Liver (tissue), 9 donors: ENCODE data around the gene KANK3. TPM values are rescaled to one million over a fixed set of nuclear protein-coding genes. Genes with fewer than 3 reads are reported as not detected.

Experiments
- DNase-seq: peaks from one replicate; pipeline ENCODE4 v3.0.0-alpha.2; 2017; ENCODE audit warnings: low spot score
- H3K27ac ChIP-seq, 2 donors: one replicate each; pipeline ENCODE4 v1.7.0; 2013; ENCODE audit warnings: inconsistent platforms in 2 of 2, low read length in 2 of 2, control low read depth in 1 of 2, low read depth in 1 of 2, mild to moderate bottlenecking in 1 of 2
- H3K27me3 ChIP-seq, 4 donors: one replicate each; pipeline versions ENCODE4 v1.6.1 to v1.7.0; 2013; ENCODE audit warnings: low read length in 3 of 4, inconsistent platforms in 1 of 4, mild to moderate bottlenecking in 1 of 4, moderate library complexity in 1 of 4; ENCODE audit not compliant: control insufficient read depth in 4 of 4, insufficient read depth in 4 of 4
- H3K36me3 ChIP-seq, 4 donors: one replicate each; pipeline versions ENCODE4 v1.6.1 to v1.7.0; 2013; ENCODE audit warnings: low read length in 3 of 4, mild to moderate bottlenecking in 3 of 4, low read depth in 1 of 4, moderate library complexity in 1 of 4; ENCODE audit not compliant: control insufficient read depth in 4 of 4, insufficient read depth in 3 of 4
- H3K4me1 ChIP-seq, 4 donors: one replicate each; pipeline versions ENCODE4 v1.6.1 to v1.7.0; 2013; ENCODE audit warnings: low read length in 3 of 4, mild to moderate bottlenecking in 3 of 4, moderate library complexity in 1 of 4; ENCODE audit not compliant: control insufficient read depth in 4 of 4, insufficient read depth in 4 of 4
- H3K4me3 ChIP-seq, 3 donors: one replicate each; pipeline versions ENCODE4 v1.6.1 to v1.7.0; 2013; ENCODE audit warnings: low read length in 3 of 3, control low read depth in 1 of 3, low read depth in 1 of 3, mild to moderate bottlenecking in 1 of 3
- H3K9ac ChIP-seq, 2 donors: one replicate each; pipeline ENCODE4 v1.7.0; 2013; ENCODE audit warnings: low read length in 2 of 2, mild to moderate bottlenecking in 2 of 2, moderate library complexity in 2 of 2, control low read depth in 1 of 2, low read depth in 1 of 2
- H3K9me3 ChIP-seq, 4 donors: one replicate each; pipeline versions ENCODE4 v1.6.1 to v1.7.0; 2013; ENCODE audit warnings: low read length in 3 of 4; ENCODE audit not compliant: control insufficient read depth in 4 of 4
- ATF3 ChIP-seq: IDR thresholded peaks from 2 replicates; pipeline ENCODE4 v1.6.1; 2016; ENCODE audit warnings: antibody characterized with exemption
- EGR1 ChIP-seq, 2 donors: IDR thresholded peaks; 2 replicates each; pipeline ENCODE4 v1.6.1; 2016 to 2018; ENCODE audit warnings: antibody characterized with exemption in 2 of 2, low read depth in 2 of 2
- FOXA1 ChIP-seq: IDR thresholded peaks from 2 replicates; pipeline ENCODE4 v1.6.1; 2016; ENCODE audit warnings: antibody characterized with exemption
- FOXA2 ChIP-seq: IDR thresholded peaks from 2 replicates; pipeline ENCODE4 v1.6.1; 2016; ENCODE audit warnings: antibody characterized with exemption
- GABPA ChIP-seq, 2 donors: IDR thresholded peaks in 1 of 2; conservative IDR thresholded peaks in 1 of 2; 2 replicates each; pipeline ENCODE4 v1.6.1; 2016; ENCODE audit warnings: antibody characterized with exemption in 2 of 2, mild to moderate bottlenecking in 1 of 2, moderate library complexity in 1 of 2
- HNF4A ChIP-seq, 2 donors: conservative IDR thresholded peaks; 2 replicates each; pipeline ENCODE4 v1.6.1; 2016; ENCODE audit warnings: antibody characterized with exemption in 2 of 2, mild to moderate bottlenecking in 2 of 2
- HNF4G ChIP-seq: IDR thresholded peaks from 2 replicates; pipeline ENCODE4 v1.6.1; 2016; ENCODE audit warnings: antibody characterized with exemption
- JUND ChIP-seq, 2 donors: IDR thresholded peaks; 2 replicates each; pipeline ENCODE4 v1.6.1; 2016; ENCODE audit warnings: antibody characterized with exemption in 2 of 2
- NR2F2 ChIP-seq: IDR thresholded peaks from 2 replicates; pipeline ENCODE4 v1.6.1; 2016; ENCODE audit warnings: antibody characterized with exemption
- RAD21 ChIP-seq, 2 donors: IDR thresholded peaks; 2 replicates each; pipeline ENCODE4 v1.6.1; 2016; ENCODE audit warnings: antibody characterized with exemption in 2 of 2, mild to moderate bottlenecking in 2 of 2
- REST ChIP-seq: IDR thresholded peaks from 2 replicates; pipeline ENCODE4 v1.6.1; 2016; ENCODE audit warnings: antibody characterized with exemption, mild to moderate bottlenecking
- RXRA ChIP-seq, 2 donors: IDR thresholded peaks; 2 replicates each; pipeline ENCODE4 v1.6.1; 2017 to 2018; ENCODE audit warnings: antibody characterized with exemption in 2 of 2, mild to moderate bottlenecking in 1 of 2
- SP1 ChIP-seq: IDR thresholded peaks from 2 replicates; pipeline ENCODE4 v1.6.1; 2018; ENCODE audit warnings: antibody characterized with exemption, mild to moderate bottlenecking
- TAF1 ChIP-seq: conservative IDR thresholded peaks from 2 replicates; pipeline ENCODE4 v1.6.1; 2016; ENCODE audit warnings: antibody characterized with exemption, mild to moderate bottlenecking
- YY1 ChIP-seq: IDR thresholded peaks from 2 replicates; pipeline ENCODE4 v1.6.1; 2016; ENCODE audit warnings: antibody characterized with exemption, mild to moderate bottlenecking
- ZBTB33 ChIP-seq: IDR thresholded peaks from 2 replicates; pipeline ENCODE4 v1.6.1; 2016; ENCODE audit warnings: antibody characterized with exemption
- WGBS: extraction: QIAGEN DNeasy Blood & Tissue Kit; methylation state at CpG from one replicate; pipeline ENCODE4 v1.1.7; 2013; 5-methylcytosine and 5-hydroxymethylcytosine counted together
- polyA plus RNA-seq, 2 donors: library from polyadenylated mRNA; stranded (reverse) in 1 of 2; unstranded in 1 of 2; fragments of 200-250 nt in 1 of 2; fragments of >200 nt in 1 of 2; fragmentation: Nextera tagmentation in 1 of 2; extraction: Ambion mirVana in 1 of 2; gene quantifications; one replicate each; pipeline versions ENCODE4 v1.2.1 to v1.2.3, GENCODE V29; 2013 to 2015
- total RNA-seq, 2 donors: library from RNA; depleted of rRNA; stranded (reverse); fragments of >200 nt; gene quantifications; one replicate each; pipeline ENCODE4 v1.2.3, GENCODE V29; 2014
- TF ChIP-seq, protein P1 (sequence below): fragments of 150-350 bp; IDR thresholded peaks from 2 replicates; pipeline ENCODE4 v1.5.1; 2017; ENCODE audit warnings: improper control_type of control experiment, low read depth, low read length; ENCODE audit not compliant: missing input control
- TF ChIP-seq, protein P2 (sequence below): IDR thresholded peaks from 2 replicates; pipeline ENCODE4 v1.6.1; 2016; ENCODE audit warnings: antibody characterized with exemption
- donor health status: healthy.
- donor health status: healthy.
- donor health status: healthy.
- donor health status: healthy.
- donor health status: healthy.

The KANK3 gene
- total and polyA plus RNA-seq, 4 donors: 0.44 to 4.5 (median 3.4) TPM

GRCh38 chr19:8338835-8339234 lies 4.2 kb downstream of the KANK3 start:
- Histone ChIP-seq H3K9me3 (no peaks in the 10 kb centered on the region), H3K9ac (no peak overlapping the region), H3K27ac (no peak overlapping the region), H3K4me1 (peaks cover 3 to 26% (median 17%) of the 10 kb centered on the region in 4 donors), H3K27me3 (peaks cover 0 to 4% (median 0%) of the 10 kb centered on the region in 4 donors), H3K4me3 (no peak overlapping the region), H3K36me3 (no peaks in the 10 kb centered on the region)
- TF ChIP-seq FOXA2 (no peak), EGR1 (IDR thresholded peaks at IDR 0.05; ENCODE audit: low read depth in 2 of 2) (no peak), HNF4A (conservative IDR thresholded peaks at IDR 0.05) (no peak), YY1 (no peak), REST (no peak), RAD21 (IDR thresholded peaks at IDR 0.05) (no peak), FOXA1 (no peak), GABPA (IDR thresholded peaks at IDR 0.05 in 1 of 2, conservative IDR thresholded peaks at IDR 0.05 in 1 of 2) (no peak), TAF1 (no peak), SP1 (no peak), JUND (IDR thresholded peaks at IDR 0.05) (no peak), NR2F2 (no peak), HNF4G (no peak), RXRA (IDR thresholded peaks at IDR 0.05) (no peak), ZBTB33 (no peak), ATF3 (no peak)
- TF ChIP-seq, protein P1, sequence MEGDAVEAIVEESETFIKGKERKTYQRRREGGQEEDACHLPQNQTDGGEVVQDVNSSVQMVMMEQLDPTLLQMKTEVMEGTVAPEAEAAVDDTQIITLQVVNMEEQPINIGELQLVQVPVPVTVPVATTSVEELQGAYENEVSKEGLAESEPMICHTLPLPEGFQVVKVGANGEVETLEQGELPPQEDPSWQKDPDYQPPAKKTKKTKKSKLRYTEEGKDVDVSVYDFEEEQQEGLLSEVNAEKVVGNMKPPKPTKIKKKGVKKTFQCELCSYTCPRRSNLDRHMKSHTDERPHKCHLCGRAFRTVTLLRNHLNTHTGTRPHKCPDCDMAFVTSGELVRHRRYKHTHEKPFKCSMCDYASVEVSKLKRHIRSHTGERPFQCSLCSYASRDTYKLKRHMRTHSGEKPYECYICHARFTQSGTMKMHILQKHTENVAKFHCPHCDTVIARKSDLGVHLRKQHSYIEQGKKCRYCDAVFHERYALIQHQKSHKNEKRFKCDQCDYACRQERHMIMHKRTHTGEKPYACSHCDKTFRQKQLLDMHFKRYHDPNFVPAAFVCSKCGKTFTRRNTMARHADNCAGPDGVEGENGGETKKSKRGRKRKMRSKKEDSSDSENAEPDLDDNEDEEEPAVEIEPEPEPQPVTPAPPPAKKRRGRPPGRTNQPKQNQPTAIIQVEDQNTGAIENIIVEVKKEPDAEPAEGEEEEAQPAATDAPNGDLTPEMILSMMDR: no peak
- TF ChIP-seq, protein P2, sequence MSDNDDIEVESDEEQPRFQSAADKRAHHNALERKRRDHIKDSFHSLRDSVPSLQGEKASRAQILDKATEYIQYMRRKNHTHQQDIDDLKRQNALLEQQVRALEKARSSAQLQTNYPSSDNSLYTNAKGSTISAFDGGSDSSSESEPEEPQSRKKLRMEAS: no peak
- 66% methylated on average over 6 of the region's 6 CpGs for WGBS
- DNase-seq: no peak
